ENCODE results near the gene BBOX1. TPM values are rescaled to one million over a fixed set of nuclear protein-coding genes. Genes with fewer than 3 reads are reported as not detected.
A peak's percentile ranks its signal among the peaks of the same experiment; 100 is the strongest.

BBOX1 gene
- total and polyA plus RNA-seq, 2 donors (not counting 1 experiment from before 2014, with no cell fraction given), result not detected

DNA sequence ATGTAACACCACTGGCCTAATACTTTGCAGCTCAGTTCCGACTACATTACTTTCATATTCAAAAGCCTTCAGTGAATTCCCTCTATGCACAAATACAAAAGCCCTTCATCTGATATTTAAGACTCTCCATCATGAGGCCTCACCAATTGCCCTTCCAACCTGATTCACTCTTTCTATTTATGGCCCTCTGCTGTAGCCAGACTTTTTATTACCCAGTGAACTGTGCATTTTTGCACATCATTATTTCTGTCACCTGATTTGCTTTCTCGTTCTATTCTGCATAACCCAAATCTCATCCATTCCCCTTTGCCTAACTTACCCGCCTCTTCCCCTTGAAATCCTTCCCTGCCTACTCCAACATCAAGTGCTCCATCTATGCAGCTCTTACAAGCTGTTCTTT is 78.3 kb downstream of the BBOX1 start:
- H3K27ac ChIP-seq (ENCODE audit: insufficient read depth, low read length), result no peak overlapping the region
- no peak overlapping the region for H2AFZ ChIP-seq (ENCODE audit: low read length)
- no peaks in the 10 kb centered on the region for H4K20me1 ChIP-seq (ENCODE audit: control insufficient read depth, extremely low read depth, insufficient read depth, low read length)
- H3K27me3 ChIP-seq (ENCODE audit: control insufficient read depth, insufficient read depth, low read length), result no peaks in the 10 kb centered on the region
- no peaks in the 10 kb centered on the region for H3K9me3 ChIP-seq (ENCODE audit: control insufficient read depth, insufficient read depth, low read depth, low read length)
- no peak overlapping the region for H3K4me3 ChIP-seq (replicated peaks in 1 of 4; ENCODE audit: control extremely low read depth in 1 of 4, insufficient read depth in 1 of 4, low read depth in 3 of 4, low read length in 4 of 4)
- H3K4me1 ChIP-seq (ENCODE audit: control insufficient read depth, extremely low read depth, insufficient read depth, low read length), result no peaks in the 10 kb centered on the region
- TF ChIP-seq EZH2 (IDR thresholded peaks at IDR 0.05; ENCODE audit: low read length, missing control alignments), result no peak
- TF ChIP-seq, protein P1, sequence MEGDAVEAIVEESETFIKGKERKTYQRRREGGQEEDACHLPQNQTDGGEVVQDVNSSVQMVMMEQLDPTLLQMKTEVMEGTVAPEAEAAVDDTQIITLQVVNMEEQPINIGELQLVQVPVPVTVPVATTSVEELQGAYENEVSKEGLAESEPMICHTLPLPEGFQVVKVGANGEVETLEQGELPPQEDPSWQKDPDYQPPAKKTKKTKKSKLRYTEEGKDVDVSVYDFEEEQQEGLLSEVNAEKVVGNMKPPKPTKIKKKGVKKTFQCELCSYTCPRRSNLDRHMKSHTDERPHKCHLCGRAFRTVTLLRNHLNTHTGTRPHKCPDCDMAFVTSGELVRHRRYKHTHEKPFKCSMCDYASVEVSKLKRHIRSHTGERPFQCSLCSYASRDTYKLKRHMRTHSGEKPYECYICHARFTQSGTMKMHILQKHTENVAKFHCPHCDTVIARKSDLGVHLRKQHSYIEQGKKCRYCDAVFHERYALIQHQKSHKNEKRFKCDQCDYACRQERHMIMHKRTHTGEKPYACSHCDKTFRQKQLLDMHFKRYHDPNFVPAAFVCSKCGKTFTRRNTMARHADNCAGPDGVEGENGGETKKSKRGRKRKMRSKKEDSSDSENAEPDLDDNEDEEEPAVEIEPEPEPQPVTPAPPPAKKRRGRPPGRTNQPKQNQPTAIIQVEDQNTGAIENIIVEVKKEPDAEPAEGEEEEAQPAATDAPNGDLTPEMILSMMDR (conservative IDR thresholded peaks at IDR 0.05 in 1 of 2, IDR thresholded peaks at IDR 0.05 in 1 of 2; ENCODE audit: low read depth in 1 of 2, low read length in 2 of 2), result no peak
- no peaks in the 10 kb centered on the region for H3K36me3 ChIP-seq (ENCODE audit: control insufficient read depth, insufficient read depth, low read length)
- no peak overlapping the region for H3K4me2 ChIP-seq (ENCODE audit: extremely low read depth, insufficient read depth, low read length)
- DNase-seq (ENCODE audit: low read depth in 2 of 2), result no peak
- H3K9ac ChIP-seq (ENCODE audit: insufficient read depth, low read length), result no peak overlapping the region
- H3K79me2 ChIP-seq (ENCODE audit: control insufficient read depth, insufficient read depth, low read length), result no peaks in the 10 kb centered on the region

DNA sequence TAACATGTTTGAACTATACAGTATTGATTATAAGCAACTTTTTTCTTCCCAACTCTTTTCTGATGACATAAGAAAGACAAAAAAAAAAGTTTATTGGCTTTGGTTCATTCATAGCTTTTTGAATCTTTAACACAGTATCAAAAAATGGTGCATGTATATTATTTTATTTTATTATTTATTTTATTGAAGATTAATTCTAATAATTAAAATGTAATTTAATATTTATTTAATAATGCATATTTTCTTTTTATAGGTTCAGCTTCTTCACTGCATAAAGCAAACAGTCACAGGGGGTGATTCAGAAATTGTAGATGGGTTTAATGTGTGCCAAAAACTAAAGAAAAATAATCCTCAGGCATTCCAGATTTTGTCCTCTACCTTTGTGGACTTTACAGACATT is 78.8 kb downstream of the BBOX1 start:
- no peaks in the 10 kb centered on the region for H3K4me1 ChIP-seq (ENCODE audit: control insufficient read depth, extremely low read depth, insufficient read depth, low read length)
- no peak for DNase-seq (ENCODE audit: low read depth in 2 of 2)
- H3K9ac ChIP-seq (ENCODE audit: insufficient read depth, low read length), result no peak overlapping the region
- no peaks in the 10 kb centered on the region for H3K79me2 ChIP-seq (ENCODE audit: control insufficient read depth, insufficient read depth, low read length)
- H3K27me3 ChIP-seq (ENCODE audit: control insufficient read depth, insufficient read depth, low read length), result no peaks in the 10 kb centered on the region
- no peaks in the 10 kb centered on the region for H3K36me3 ChIP-seq (ENCODE audit: control insufficient read depth, insufficient read depth, low read length)
- TF ChIP-seq, protein P1 (conservative IDR thresholded peaks at IDR 0.05 in 1 of 2, IDR thresholded peaks at IDR 0.05 in 1 of 2; ENCODE audit: low read depth in 1 of 2, low read length in 2 of 2), result no peak
- TF ChIP-seq EZH2 (IDR thresholded peaks at IDR 0.05; ENCODE audit: low read length, missing control alignments), result no peak
- no peak overlapping the region for H3K27ac ChIP-seq (ENCODE audit: insufficient read depth, low read length)
- no peaks in the 10 kb centered on the region for H3K9me3 ChIP-seq (ENCODE audit: control insufficient read depth, insufficient read depth, low read depth, low read length)
- no peak overlapping the region for H3K4me2 ChIP-seq (ENCODE audit: extremely low read depth, insufficient read depth, low read length)
- no peak overlapping the region for H2AFZ ChIP-seq (ENCODE audit: low read length)
- no peak overlapping the region for H3K4me3 ChIP-seq (replicated peaks in 1 of 4; ENCODE audit: control extremely low read depth in 1 of 4, insufficient read depth in 1 of 4, low read depth in 3 of 4, low read length in 4 of 4)
- H4K20me1 ChIP-seq (ENCODE audit: control insufficient read depth, extremely low read depth, insufficient read depth, low read length), result no peaks in the 10 kb centered on the region

DNA sequence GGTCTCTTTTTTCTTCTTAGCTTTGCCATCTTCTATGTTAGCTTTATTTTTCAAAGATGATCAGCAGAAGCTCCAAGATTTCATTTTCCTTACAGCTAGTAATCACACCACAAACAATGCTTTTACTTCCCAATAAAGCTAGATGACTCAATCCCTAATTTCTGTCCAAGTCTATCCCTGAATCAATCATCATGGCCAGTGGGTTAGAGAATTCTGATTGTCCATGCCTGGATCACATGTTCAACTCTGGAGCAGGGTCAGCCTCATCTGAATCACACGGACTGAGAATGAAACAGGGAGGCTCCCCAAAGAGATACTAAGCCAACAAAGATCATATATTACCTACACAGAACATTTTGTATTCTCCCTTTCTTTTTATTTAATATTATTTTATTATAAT is 79.6 kb downstream of the BBOX1 start:
- peak; percentile 20 to 53 for DNase-seq (ENCODE audit: low read depth in 2 of 2)
- no peak overlapping the region for H3K27ac ChIP-seq (ENCODE audit: insufficient read depth, low read length)

More for the DNA sequence above, 79.6 kb downstream of the BBOX1 start:
- Histone ChIP-seq H3K4me2 (ENCODE audit: extremely low read depth, insufficient read depth, low read length) (no peak overlapping the region), H3K36me3 (ENCODE audit: control insufficient read depth, insufficient read depth, low read length) (no peaks in the 10 kb centered on the region), H3K27me3 (ENCODE audit: control insufficient read depth, insufficient read depth, low read length) (no peaks in the 10 kb centered on the region), H3K79me2 (ENCODE audit: control insufficient read depth, insufficient read depth, low read length) (no peaks in the 10 kb centered on the region), H3K9ac (ENCODE audit: insufficient read depth, low read length) (no peak overlapping the region), H3K9me3 (ENCODE audit: control insufficient read depth, insufficient read depth, low read depth, low read length) (no peaks in the 10 kb centered on the region), H3K4me1 (ENCODE audit: control insufficient read depth, extremely low read depth, insufficient read depth, low read length) (no peaks in the 10 kb centered on the region), H2AFZ (ENCODE audit: low read length) (no peak overlapping the region), H3K4me3 (replicated peaks in 1 of 4; ENCODE audit: control extremely low read depth in 1 of 4, insufficient read depth in 1 of 4, low read depth in 3 of 4, low read length in 4 of 4) (no peak overlapping the region), H4K20me1 (ENCODE audit: control insufficient read depth, extremely low read depth, insufficient read depth, low read length) (no peaks in the 10 kb centered on the region)
- TF ChIP-seq EZH2 (IDR thresholded peaks at IDR 0.05; ENCODE audit: low read length, missing control alignments), result no peak
- TF ChIP-seq, protein P1 (conservative IDR thresholded peaks at IDR 0.05 in 1 of 2, IDR thresholded peaks at IDR 0.05 in 1 of 2; ENCODE audit: low read depth in 1 of 2, low read length in 2 of 2), result no peak
